Neural progenitor cell (in vitro differentiated cells): ENCODE measurements around the gene LASP1.

ENCODE experiments used
- CTCF ChIP-seq: fragments of 200-600 bp; sonication (generic); IDR thresholded peaks from 2 replicates; pipeline ENCODE4 v1.5.1; 2017; ENCODE audit warnings: antibody characterized with exemption, mild to moderate bottlenecking
- EZH2 ChIP-seq: fragments of 200-600 bp; sonication (generic); IDR thresholded peaks from 2 replicates; pipeline ENCODE4 v1.6.1; 2017; ENCODE audit warnings: antibody characterized with exemption, mild to moderate bottlenecking, moderate library complexity
- EZH2phosphoT487 ChIP-seq: fragments of 200-600 bp; sonication (generic); IDR thresholded peaks from 2 replicates; pipeline ENCODE4 v1.6.1; 2017; ENCODE audit warnings: antibody characterized with exemption

- TF ChIP-seq CTCF (no peak), EZH2 (no peak), EZH2phosphoT487 (no peak)
Observed at GRCh38 chr17:38885728-38886642, 16.1 kb downstream of the LASP1 start.
